ENCODE results near the gene KIAA0753. TPM values are rescaled to one million over a fixed set of nuclear protein-coding genes. Genes with fewer than 3 reads are reported as not detected.

The KIAA0753 gene
- total and polyA plus RNA-seq, 10 of the 15 experiments (the other 5 are each of a cell fraction or from before 2014, with no cell fraction given) = 2.2 to 15.2 (median 7.7) TPM

- Histone ChIP-seq H3K27ac (ENCODE audit: control insufficient read depth, insufficient read depth) (no peak overlapping the region; the same call in 1 of the 2 replicates), H3K4me3 (0 out of 2 replicates have a peak overlapping the region, but pooled peaks have one; percentile 33), H3K4me2 (ENCODE audit: control insufficient read depth, insufficient read depth) (peak overlapping the region; percentile 68), H3K9me3 (replicated peaks; ENCODE audit: control insufficient read depth, insufficient read depth, low read length) (no peaks in the 10 kb centered on the region), H2AFZ (ENCODE audit: control insufficient read depth, low read depth, low read length) (no peak overlapping the region), H3K4me1 (ENCODE audit: control insufficient read depth, insufficient read depth, low read length) (peaks cover 13% of the 10 kb centered on the region), H3K9ac (ENCODE audit: control insufficient read depth, insufficient read depth, low read length) (no peak overlapping the region), H3K79me2 (ENCODE audit: control insufficient read depth, insufficient read depth, low read length) (no peaks in the 10 kb centered on the region), H3K27me3 (replicated peaks in 1 of 2; ENCODE audit: control insufficient read depth in 2 of 2, insufficient read depth in 2 of 2, low read length in 1 of 2) (no peaks in the 10 kb centered on the region), H4K20me1 (ENCODE audit: control insufficient read depth, insufficient read depth) (no peaks in the 10 kb centered on the region), H3K36me3 (ENCODE audit: control insufficient read depth in 2 of 2, insufficient read depth in 2 of 2, low read length in 1 of 2) (peaks cover 0 to 3% of the 10 kb centered on the region in 2 experiments; a peak in 1 of 4 replicates)
- intact Hi-C loops (cut with micrococcal nuclease; ENCODE audit: unreplicated experiment) = no loop called here
- ChIA-PET RAD21 (ENCODE audit: unreplicated experiment) (no interaction called here), CTCF (interaction anchor here (0.5 to 0.7 kb wide), 2 partner anchors 24 to 102 kb away, joined by 3 to 4 read pairs; no protein-coding TSS in a partner anchor), POLR2A (no interaction called here), SMC1A (ENCODE audit: uncharacterized antibody, unreplicated experiment) (interaction anchor here (1.1 kb wide), 1 partner anchor 26 kb away, joined by 3 read pairs; no protein-coding TSS in a partner anchor)
- FAIRE-seq (peak; percentile 97), DNase-seq (ENCODE audit: low read depth, low spot score) (peak; percentile 40), ATAC-seq (peak; percentile 85)
- 33% methylated on average over 23 of the region's 23 CpGs for WGBS (ENCODE audit: insufficient coverage, insufficient replicate concordance, low lambda C conversion rate, missing lambda C conversion rate)
- BruUV-seq (replicated peaks) = no TSS peak
- in situ Hi-C loops (cut with MboI) = no loop called here
- TF ChIP-seq LARP7 (IDR thresholded peaks at IDR 0.05) (no peak), ZBTB11 (CRISPR knock-in tag; IDR thresholded peaks at IDR 0.05) (no peak), SMC3 (IDR thresholded peaks at IDR 0.05; ENCODE audit: borderline replicate concordance, low read length) (no peak), SMARCA5 (IDR thresholded peaks at IDR 0.05) (no peak), SMAD5 (IDR thresholded peaks at IDR 0.05; ENCODE audit: low read depth) (no peak), SUPT20H (IDR thresholded peaks at IDR 0.05; ENCODE audit: borderline replicate concordance, control insufficient read depth, low read depth, low read length) (no peak), GATAD2B (conservative IDR thresholded peaks at IDR 0.05; ENCODE audit: low read depth) (no peak), SP1 (IDR thresholded peaks at IDR 0.05; ENCODE audit: low read depth, low read length) (no peak), POLR2A (IDR thresholded peaks at IDR 0.05; ENCODE audit: low read depth, low read length) (peak; percentile 33; the same call in 1 of the 2 replicates), E2F4 (IDR thresholded peaks at IDR 0.05; ENCODE audit: low read depth, low read length) (no peak), ATF7 (IDR thresholded peaks at IDR 0.05; ENCODE audit: low read depth) (0 out of 2 replicates have a peak, but pooled peaks have one; percentile 44), TCF12 (IDR thresholded peaks at IDR 0.05; ENCODE audit: low read depth, low read length) (no peak), CUX1 (IDR thresholded peaks at IDR 0.05; ENCODE audit: insufficient replicate concordance, low read depth, low read length) (no peak), JUNB (IDR thresholded peaks at IDR 0.05) (no peak)
These were observed 65.6 kb downstream of the KIAA0753 start for GRCh38 chr17:6574687-6575595.
